ENCODE data around the gene SIMC1.

Gene SIMC1

DNA sequence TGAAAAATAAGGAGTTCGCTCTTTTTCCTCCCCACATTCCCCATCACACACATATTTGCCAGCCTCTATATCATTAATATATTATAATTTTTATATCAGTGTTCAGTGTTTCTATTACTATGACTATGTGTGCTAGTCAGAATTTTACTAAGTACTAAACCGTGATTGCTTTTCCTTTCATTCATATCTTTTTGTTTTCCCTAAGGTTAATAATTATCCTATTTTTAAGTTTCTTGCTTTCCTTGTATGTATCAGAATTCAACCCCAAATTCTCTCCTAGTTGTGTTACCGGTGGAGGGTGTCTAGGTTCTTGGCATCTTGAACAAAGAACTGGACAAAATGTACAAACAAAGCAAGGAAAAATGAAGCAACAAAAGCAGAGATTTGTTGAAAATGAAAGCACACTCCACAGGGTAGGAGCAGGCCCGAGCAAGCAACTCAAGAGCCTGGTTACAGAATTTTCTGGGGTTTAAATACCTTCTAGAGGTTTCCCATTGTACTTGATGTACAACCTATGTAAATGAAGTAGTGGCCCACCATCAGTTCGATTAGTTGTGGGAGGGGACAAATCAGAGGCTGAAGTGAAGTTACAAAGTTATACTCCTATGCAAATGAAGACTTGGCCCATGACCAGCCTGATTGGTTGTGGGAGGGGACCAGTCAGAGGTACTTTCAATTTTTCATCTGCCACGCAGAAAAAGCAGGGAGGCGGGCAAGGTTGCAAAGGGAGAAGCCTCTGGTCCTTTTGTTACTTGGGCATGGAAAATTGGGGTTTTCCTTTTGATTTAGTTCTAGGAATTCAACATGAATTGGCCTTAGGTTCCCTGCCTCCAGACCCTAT, 79.5 kb downstream of the SIMC1 start:
- DNase-seq (ENCODE audit: low read depth): no peak

DNA sequence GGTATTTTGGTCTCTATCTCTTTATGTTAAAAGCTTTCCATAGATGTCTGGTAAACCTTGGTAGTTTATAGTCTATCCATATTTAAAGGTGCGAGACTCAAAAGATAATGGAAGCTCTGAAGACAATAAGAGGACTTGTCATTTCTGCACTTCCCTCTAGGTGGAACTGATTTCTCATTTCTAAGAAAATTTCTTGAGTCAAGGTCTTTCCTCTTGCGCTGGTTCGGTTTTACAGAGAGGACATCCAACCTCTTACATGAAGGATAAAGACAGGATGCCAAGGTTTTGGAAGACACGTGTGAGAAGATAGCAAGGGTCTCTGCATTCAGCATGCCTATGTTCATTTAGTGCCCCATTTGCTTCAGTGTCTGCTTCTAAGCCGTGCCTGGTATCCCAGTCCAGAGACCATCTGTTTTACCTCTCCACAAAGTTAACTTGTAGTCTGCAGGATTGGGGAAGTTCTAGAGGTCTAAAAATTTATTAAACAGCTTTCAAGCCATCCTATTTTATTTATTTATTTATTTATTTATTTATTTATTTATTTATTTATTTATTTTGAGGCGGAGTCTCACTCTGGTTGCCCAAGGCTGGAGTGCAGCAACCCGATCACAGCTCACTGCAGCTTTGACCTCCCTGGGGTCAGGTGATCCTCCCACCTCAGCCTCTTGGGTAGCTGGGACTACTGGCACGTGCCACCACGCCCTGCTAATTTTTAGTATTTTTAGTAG, 81.8 kb downstream of the SIMC1 start:
- DNase-seq (ENCODE audit: low read depth): no peak

DNA sequence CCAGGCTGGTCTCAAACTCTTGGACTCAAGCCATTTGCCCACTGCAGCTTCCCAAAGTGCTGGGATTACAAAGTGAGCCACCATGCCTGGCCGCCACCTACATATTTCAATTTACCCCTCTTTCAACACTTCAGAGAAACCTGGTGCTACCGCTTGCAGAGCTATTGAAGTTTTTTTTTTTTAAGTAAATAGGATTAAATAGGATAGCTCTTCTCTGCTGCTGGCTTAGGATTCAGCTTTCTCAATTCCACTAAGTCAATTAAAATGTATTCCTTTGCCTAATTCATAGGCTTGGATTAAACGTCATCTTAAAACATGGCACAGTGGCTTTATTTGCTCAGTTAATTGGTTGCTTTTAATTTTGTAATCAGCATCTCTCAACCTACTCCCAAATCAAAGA, 82.4 kb downstream of the SIMC1 start:
- DNase-seq (ENCODE audit: low read depth): no peak

DNA sequence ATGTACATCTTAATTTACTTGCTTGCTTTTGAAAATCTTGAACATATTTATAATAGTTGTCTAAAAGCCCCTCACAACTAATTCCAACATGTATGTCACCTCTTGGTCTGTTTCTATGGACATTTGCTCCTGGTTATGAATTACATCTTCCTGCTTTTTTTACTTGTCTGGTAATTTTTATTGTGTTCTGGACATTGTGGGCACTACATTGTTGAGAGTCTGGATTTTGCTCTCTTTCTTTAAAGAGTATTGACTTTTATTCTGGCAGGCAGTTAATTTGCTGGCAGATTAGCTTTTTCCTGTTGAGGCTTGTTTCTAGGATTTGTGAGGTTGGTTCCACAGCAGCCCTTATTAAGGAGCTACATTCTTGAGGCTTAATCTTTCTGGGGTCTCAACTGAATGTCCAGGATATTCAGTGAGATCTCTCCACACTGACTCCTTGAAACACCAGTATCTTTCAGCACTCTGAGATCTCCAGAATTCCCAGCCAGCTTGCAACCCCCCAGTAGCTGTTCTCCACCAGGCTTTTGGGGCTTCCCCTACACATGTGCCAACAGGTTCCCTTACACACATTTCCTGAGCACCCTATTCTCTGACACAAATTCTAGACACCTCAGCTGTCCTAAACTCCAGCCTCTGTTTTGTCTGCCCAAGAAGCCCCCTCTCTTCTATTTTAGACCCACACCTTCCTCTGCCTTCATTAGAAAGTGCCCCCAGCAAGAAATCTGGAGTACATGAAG, 96.0 kb downstream of the SIMC1 start:
- no peak for DNase-seq (ENCODE audit: low read depth)

DNA sequence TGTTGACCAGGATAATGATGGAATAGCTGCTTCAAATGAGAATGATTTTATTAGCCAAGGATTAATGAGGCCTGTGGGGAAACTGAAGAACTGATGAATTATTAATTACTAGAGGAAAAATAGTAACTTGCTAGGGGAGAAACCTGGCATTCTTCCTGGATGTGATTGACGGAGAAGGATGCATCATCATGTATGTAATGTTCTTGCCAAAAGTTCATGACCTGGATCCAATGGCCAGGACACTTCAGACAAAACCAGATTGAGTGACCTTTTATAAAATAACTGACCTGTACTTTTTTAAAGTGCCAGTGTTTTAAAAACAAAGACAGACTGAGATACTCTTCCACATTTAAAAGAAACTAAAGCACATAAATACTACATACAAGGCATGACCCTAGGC, 99.7 kb downstream of the SIMC1 start:
- no peak for DNase-seq (ENCODE audit: low read depth)

DNA sequence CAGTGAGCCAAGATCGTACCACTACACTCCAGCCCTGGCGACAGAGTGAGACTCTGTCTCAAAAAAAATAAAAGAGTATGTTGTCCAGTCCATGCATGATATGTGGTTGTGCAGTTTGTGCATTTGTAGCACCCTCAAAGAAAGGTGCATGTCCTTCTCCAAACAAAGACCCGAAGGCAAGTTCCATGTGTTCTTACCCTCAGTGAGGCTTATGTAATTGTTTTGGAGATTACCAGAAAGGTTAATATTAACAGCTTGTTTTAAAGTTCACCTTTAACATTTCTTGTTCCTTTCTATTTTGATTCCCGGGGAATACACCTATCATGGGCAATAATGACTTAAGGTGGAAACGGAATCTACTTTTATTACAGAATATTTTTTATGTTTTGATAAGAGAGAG, 101.1 kb downstream of the SIMC1 start:
- no peak for DNase-seq (ENCODE audit: low read depth)

DNA sequence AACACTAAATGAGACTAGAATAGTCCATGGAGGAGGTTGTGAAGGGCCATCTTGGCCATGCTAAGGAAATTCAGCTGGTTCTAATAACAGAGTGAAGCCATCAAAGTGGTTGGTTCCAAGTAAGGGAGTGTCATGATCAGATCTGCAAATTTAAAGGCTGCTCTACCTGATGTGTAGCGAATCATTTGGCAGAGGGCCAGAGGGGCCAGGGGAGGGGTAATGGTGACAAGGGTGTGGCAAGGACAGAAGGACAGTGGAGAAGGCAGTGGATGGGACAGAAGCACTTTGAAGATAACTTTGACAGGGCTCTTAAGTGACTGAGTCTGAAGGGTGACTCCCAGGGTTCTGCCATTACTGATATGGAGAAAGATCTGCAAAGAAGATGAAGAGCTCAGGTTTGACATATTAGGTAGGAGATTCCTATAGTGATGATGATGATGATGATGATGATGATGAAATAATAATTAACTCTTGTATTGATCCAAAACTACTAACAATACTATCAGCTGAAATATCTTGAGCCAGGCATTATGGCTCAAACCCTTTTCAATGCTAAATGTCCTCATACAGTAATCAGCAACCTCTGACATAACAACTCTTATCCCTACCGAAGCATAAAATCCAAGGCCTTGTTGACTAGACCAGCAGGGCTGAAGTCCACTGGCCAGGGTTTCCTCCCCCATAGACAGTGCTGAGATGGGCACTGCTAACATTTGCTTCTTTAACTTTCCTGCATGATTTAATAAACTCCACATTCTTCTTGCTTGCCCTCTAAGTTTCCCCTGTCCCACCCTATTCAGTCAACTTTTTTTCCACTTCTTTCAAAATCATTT, 103.3 kb downstream of the SIMC1 start:
- DNase-seq (ENCODE audit: low read depth): no peak

DNA sequence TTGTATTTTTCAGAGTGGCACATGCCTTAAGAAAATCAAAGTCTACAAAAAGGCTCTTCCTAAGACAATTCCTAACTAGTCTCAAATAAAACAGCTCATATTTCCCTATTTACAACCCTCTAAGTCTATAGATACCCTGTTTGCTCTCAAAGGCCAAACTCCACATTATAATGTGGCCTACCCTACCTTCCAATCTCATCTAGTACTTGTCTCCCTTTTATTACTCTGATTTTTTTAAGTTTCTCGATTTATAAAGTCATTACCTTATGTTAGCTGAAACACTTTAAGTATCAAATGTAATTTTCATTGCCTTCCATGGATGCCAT, 103.9 kb downstream of the SIMC1 start:
- no peak for DNase-seq (ENCODE audit: low read depth)

DNA sequence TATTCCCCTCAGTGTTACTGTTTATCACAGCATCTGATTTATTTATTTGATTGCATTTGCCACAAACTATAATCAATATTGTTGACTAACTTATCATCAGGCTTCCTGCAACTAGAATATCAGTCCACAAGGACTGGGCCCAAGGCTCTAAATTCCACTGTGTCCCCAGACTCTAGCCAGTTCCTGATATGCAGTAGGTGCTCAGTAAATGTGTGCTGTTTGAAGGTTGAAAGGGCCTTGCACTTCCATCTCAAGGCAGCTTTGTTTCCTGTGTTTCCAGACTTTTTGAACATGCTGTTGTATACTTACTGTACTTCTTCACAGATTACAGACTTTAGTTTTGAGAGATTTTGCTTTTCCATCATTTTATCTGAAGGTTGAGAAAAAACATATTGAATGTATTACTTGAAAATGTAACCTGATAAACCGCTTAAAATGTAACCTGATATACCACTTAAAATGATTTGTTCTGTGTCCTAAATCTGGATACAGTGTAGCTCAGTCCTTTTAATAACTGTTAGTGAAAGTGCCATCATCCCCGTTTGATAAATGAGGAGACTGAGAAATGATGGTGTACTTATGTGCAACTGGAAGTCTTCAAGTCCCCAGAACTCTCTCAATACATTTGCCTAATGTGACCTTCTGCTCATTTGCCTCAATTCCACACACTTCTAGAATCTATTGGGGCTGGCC, 104.7 kb downstream of the SIMC1 start:
- no peak for DNase-seq (ENCODE audit: low read depth)

DNA sequence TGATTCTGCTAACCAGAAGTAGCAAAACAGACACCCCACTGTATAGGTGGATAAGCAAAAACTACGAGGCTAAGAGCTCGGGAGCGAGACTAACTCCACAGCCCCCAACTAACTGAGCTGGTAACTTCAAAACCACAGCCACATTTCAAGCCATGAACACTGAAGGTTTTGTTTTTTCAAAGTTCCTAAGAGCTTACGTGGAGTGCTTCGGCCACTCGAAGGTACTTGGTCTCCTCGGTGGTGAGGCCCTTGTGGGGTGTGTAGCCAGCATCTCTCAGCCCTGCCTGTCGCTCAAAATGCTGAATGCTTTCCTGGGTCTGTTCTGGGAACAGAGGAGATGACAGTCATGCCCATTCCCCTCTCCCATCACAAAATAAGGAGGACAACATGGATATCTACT, 112.2 kb downstream of the SIMC1 start:
- DNase-seq (ENCODE audit: low read depth): no peak

DNA sequence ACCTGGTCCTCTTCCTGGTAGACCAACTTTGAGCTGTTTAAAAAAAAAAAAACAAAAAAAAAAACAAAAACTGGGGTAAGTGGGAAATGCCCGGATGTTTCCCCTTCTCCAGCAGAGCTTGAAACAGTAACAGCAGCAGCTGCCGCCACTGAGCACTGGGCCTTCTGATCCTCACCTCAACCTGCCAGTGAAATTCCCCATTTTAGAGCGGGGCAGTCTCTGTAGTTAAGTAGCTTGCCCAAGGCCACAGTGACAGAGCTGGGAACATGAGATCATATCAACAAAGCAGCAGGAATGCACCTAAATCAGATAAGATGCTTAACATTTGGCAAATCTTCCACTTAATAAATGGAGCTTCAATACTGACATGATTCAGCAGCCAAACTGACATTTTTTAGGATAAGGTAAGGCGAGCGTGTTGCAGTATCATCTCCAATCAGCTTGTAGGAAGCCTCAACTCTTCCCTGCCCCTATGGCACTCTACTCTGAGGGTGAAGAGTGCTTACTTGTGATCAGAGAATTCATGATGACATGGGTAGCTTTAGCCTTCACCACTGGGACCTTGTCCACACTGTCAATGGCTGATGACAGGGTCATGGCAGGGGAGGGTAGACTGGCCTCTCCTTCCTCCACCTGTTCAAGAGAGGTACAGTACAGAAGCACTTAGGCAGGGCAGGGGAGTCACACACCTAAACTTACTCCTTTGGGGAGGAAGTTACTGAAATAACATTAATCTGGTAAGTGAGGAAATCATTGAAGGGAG, 114.1 kb downstream of the SIMC1 start:
- DNase-seq (ENCODE audit: low read depth): no peak

DNA sequence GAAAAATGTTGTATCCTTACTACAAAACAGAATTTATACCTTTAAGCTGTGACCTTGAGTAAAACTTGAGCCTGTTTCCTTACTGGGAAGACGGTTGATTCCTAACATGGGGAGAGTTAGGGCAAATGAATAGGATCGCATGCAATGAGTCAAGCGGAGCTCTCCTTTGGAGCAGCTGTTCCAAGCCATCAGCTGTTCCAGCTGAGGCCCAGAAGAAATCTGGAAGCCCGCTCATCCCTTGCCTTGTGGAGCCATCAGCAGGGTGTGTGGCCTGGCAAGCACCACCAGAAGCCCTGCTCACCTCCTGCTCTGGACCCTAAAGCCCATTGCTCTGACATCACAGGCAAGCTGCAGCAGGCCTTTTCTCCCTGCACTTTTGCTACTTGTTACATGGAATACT, 115.3 kb downstream of the SIMC1 start:
- no peak for DNase-seq (ENCODE audit: low read depth)

DNA sequence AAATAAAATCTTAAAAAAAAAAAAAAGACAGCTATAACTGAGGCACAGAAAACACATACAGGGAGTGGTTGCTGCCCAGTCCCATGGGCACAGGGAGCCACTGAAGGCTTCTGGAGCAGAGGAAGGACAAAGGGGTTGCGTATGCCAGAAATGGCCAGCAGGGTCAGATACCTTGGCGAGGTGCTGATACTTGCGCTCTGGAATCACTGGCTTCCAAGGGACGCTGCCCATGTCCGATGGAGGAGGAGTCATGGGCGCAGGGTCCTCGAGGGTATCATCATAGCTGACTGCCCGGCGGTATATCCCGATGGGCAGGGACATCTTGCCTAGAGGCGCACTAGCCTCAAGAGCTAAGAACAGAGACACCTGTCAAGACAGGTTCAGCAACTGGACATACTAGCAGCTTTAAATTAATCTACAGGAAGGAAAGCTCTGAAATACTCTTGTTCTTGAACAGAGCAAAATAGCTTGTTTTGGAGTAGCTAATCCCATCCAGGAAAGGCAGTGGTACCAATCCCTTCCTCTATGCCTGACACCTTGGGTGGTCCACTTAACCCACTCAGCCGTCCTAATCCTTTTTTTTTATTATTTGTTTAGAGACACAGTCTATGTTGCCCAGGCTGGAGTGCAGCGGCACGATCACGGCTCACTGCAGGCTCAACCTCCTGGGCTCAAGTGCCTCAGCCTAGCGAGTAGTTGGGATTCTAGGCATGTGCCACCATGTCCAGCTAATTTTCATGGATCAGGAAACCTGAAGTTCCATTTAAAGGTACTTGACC, 117.4 kb downstream of the SIMC1 start:
- DNase-seq (ENCODE audit: low read depth): no peak

DNA sequence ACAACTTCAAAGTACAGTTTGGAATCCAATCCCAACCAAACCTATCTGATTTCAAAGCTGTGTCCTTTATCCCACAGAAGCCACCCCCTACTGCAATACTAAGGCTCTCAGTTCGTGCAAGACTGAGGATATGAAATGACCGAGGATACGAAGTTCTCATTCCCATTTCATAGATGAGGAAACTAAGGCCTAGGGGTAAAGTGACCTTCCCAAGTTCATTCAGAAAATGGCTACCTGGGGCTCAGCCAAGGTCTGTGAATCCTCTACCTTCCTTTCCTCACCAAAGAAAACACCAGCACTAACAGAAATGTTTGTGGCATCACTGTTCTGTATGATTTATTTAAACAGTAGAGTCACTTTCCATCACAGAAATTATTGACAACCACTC, 117.9 kb downstream of the SIMC1 start:
- DNase-seq (ENCODE audit: low read depth): no peak

DNA sequence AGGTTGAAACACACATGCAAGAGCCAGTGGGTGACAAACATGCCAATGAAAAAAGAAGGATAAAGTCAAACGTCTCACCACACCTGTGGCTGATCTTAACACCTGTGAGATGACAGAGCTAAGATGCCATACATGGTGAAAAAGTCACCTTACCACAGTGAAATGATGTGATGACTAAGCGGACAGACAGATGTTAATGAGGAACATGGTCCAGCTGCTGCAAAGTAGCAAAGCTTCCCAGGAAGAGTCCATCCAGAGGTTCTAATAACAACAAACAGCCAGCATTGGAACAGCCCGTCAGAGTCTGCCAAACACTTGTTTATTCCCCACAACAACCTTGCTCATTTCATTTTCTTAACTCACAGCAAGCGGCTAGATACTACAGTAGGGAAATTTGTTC, 121.4 kb downstream of the SIMC1 start:
- DNase-seq (ENCODE audit: low read depth): no peak

DNA sequence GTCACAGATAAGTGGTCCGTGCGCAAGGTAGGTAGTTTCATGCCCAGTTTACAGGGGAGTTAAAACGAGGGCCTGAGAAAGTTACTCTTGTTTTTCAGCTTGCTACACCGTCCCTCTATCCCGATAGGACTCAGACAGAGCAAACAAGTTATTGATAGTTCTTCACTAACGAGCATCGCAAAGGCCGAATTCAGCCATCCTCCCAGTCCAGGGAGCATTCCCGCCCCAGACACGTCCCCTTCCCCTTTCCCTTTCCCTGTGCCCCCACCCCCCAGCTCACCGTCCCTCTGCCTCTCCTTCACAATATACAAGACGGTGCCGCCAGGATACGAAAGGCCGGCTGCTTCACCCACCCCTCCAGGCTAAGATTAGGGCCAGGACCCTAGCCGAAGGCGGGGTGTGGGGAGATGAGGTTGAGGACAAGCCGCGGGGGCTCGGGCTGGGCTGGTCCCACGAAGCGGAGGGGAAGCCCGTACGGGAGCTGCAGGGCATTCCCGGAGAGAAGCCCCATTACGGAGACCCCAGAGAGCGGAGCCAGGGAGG, 122.7 kb downstream of the SIMC1 start:
- DNase-seq (ENCODE audit: low read depth): peak; percentile 12

DNA sequence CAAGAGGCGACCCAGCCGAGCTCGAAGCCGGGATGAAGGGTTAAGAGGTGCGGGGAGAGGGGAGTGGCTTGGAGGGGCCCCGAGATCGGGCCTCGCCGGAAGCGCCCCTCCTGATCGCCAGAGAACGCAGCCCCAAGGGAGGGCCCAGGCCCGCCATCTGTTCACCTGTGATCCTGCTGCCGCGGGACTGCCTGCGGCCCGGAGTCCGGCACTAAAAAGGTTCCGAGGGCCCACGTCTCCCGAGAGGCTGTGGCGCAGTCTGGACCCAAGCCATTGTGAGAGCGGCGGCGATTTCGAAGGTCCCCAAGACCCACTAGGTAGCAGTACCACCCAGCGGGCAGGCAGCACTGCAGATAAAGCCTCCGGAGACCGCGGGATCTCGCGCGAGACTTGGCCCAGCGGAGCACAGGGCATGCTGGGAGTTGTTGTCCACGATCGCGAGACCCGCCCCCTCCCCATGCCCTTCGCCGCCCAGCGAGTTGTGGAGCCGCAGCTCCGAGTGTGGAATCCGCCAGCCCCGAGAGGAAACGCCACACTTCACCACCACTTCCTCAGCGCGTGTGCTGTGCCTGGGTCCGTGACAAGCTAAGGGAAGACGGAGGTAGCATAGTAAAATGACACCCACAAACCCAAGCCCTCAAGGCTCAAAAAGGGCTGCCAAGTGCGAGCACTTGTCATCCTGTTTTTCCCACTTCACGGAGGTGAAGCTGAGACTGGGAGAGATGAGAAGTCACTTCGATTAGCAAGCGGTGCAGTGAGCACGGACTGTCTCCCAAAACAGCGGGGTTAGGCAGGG, 123.4 kb downstream of the SIMC1 start, which contains the start of gene KIAA1191:
Gene KIAA1191 (minus strand): TSS at position 328 of the 796 bp plus-strand sequence. CDS start 2,256 bp downstream, outside the sequence.
- peak; percentile 90 for DNase-seq (ENCODE audit: low read depth)

DNA sequence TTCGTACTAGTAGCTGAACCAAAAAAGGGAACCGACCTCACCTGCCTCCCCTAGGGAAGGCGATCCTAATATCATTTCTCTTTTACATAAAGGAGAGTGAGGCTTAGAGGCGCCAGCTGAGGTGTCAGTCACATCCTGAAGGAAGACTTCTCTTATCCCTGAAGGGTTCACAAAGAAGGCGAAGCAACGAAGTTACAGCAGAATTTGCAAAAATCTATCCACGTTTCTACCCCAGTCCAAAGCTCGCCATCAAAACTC, 123.9 kb downstream of the SIMC1 start:
- no peak for DNase-seq (ENCODE audit: low read depth)

DNA sequence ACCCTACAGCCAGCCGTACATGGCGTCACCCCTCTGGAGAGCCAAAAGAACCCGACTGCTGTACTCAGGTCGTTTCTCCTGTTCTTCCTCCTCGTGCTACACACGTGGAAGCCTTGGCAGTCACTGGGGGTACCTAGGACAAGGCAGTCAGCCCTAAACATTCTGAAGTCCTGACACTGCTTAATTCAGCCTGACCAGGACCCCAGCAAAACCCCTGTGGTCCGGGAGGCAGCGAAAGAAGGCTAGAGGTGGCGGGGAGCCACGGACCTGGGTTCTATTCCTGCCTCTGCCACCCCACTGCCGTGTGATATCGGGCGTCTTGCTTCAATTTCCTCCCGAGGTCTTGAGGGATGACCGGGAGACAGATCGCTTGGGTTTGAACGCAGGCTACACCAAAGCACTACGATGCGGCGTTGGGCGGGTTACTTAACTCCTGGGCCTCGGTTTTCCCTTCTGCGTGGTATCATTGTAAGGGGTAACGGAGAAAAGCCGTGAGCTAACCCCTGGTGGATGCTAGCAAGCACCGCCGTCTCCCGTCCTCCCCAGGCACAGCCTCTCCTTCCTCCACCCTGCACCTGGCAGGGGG, 126.6 kb downstream of the SIMC1 start:
- no peak for DNase-seq (ENCODE audit: low read depth)

Measured in activated gamma-delta T cell treated with anti-CD3 and anti-CD28 coated beads, Interleukin-2, amount 50 U/mL, for 16 hours (primary cell).